ENCODE results near the gene SRXN1. TPM values are rescaled to one million over a fixed set of nuclear protein-coding genes. Genes with fewer than 3 reads are reported as not detected.

SRXN1 gene
- total and polyA plus RNA-seq, 9 of the 15 experiments (the other 6 are each of a cell fraction or from before 2014, with no cell fraction given): 6.8 to 36.4 (median 21.6) TPM

DNA sequence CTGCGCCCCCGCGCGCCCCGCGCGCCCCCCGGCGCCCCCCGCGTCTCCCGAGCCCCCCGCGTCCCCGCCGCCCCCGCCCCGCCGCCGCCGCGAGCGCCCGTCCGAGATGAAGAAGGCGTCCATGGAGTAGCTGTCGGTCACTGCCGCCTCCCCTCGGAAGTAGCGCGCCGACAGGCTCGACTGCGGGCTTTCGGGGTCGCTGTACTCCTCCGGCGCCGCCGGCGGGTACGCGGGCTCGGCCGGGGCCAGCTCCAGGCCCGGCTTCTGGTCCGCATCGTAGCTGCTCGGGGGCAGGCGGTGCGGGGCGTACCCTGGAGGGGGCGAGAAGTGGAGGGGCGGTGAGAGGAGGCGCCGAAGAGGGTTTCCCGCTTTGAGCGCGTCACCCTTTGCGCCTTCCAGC lies 11.2 kb upstream of the SRXN1 start:
- H3K36me3 ChIP-seq (ENCODE audit: control insufficient read depth, insufficient read depth, low read length): no peaks in the 10 kb centered on the region
- no peak overlapping the region for H3K4me2 ChIP-seq (ENCODE audit: insufficient read depth, low read length)
- intact Hi-C loops (cut with micrococcal nuclease): no loop called here
- H3K9ac ChIP-seq (ENCODE audit: insufficient read depth in 1 of 2, low read depth in 2 of 2, low read length in 2 of 2): no peak overlapping the region; a peak in 1 of 4 replicates
- no peak overlapping the region for H3K27ac ChIP-seq (ENCODE audit: extremely low read depth, low read depth, low read length)
- no peaks in the 10 kb centered on the region for H3K9me3 ChIP-seq (replicated peaks; ENCODE audit: control insufficient read depth, insufficient read depth, low read depth, low read length)
- no peaks in the 10 kb centered on the region for H4K20me1 ChIP-seq (replicated peaks; ENCODE audit: control insufficient read depth, insufficient read depth, low read length)
- WGBS (ENCODE audit: insufficient coverage, low coverage, missing lambda C conversion rate): 100% methylated on average over 9 of the region's 60 CpGs
- no peak overlapping the region for H3K4me3 ChIP-seq
- ATAC-seq: no peak
- in situ Hi-C loops (cut with MboI): no loop called here
- no peak overlapping the region for H2AFZ ChIP-seq (ENCODE audit: low read depth, low read length)
- H3K4me1 ChIP-seq (replicated peaks in 1 of 2; ENCODE audit: control insufficient read depth in 2 of 2, insufficient read depth in 2 of 2, low read length in 2 of 2): peaks cover 17 to 24% of the 10 kb centered on the region in 2 experiments
- no TSS peak for BruUV-seq (replicated peaks)
- TF ChIP-seq ZNF384 (IDR thresholded peaks at IDR 0.05; ENCODE audit: low read depth, low read length): no peak
- TF ChIP-seq, protein P1, sequence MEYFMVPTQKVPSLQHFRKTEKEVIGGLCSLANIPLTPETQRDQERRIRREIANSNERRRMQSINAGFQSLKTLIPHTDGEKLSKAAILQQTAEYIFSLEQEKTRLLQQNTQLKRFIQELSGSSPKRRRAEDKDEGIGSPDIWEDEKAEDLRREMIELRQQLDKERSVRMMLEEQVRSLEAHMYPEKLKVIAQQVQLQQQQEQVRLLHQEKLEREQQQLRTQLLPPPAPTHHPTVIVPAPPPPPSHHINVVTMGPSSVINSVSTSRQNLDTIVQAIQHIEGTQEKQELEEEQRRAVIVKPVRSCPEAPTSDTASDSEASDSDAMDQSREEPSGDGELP (CRISPR knock-in tag; IDR thresholded peaks at IDR 0.05; ENCODE audit: borderline replicate concordance): no peak
- no peak for TF ChIP-seq USF2 (CRISPR knock-in tag; IDR thresholded peaks at IDR 0.05)
- no peak for TF ChIP-seq ZKSCAN8 (CRISPR knock-in tag; IDR thresholded peaks at IDR 0.05)
- no peak for TF ChIP-seq NR2C2 (CRISPR knock-in tag; IDR thresholded peaks at IDR 0.05)
- no peak for TF ChIP-seq NR2C2 (tag; IDR thresholded peaks at IDR 0.05)
- no peak for TF ChIP-seq HDAC2 (IDR thresholded peaks at IDR 0.05)
- no peak for TF ChIP-seq EP300 (IDR thresholded peaks at IDR 0.05; ENCODE audit: low read length)
- TF ChIP-seq, protein P2, sequence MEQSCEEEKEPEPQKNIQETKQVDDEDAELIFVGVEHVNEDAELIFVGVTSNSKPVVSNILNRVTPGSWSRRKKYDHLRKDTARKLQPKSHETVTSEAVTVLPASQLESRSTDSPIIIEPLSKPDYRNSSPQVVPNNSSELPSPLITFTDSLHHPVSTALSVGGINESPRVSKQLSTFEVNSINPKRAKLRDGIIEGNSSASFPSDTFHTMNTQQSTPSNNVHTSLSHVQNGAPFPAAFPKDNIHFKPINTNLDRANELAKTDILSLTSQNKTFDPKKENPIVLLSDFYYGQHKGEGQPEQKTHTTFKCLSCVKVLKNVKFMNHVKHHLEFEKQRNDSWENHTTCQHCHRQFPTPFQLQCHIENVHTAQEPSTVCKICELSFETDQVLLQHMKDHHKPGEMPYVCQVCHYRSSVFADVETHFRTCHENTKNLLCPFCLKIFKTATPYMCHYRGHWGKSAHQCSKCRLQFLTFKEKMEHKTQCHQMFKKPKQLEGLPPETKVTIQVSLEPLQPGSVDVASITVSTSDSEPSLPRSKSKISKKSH (CRISPR knock-in tag; IDR thresholded peaks at IDR 0.05): no peak
- no peak for DNase-seq (ENCODE audit: extremely low read depth in 1 of 4, low spot score in 3 of 4)
- H3K27me3 ChIP-seq (ENCODE audit: control insufficient read depth in 2 of 2, insufficient read depth in 2 of 2, low read length in 2 of 2): no peaks in the 10 kb centered on the region
- FAIRE-seq: no peak
- CTCF ChIA-PET (ENCODE audit: low intra/inter-chr PET ratio): no interaction called here
- H3K79me2 ChIP-seq (ENCODE audit: control insufficient read depth, insufficient read depth, low read length): no peaks in the 10 kb centered on the region
- POLR2A ChIA-PET: interaction anchor here (0.7 kb wide), 1 partner anchor 10 kb away, joined by 3 read pairs; no protein-coding TSS in a partner anchor
- no peaks in the 10 kb centered on the region for H3K9me1 ChIP-seq (ENCODE audit: control insufficient read depth, insufficient read depth, low read length)

Measured in K562 (cell line).